ENCODE measurements around the gene HTR3B. TPM values are rescaled to one million over a fixed set of nuclear protein-coding genes. Genes with fewer than 3 reads are reported as not detected.

Gene HTR3B
- total and polyA plus RNA-seq, 2 of the 4 experiments (the other 2 are of a cell fraction), result not detected

- Histone ChIP-seq H3K27me3 (ENCODE audit: control insufficient read depth, insufficient read depth, low read length) (peaks cover 2% of the 10 kb centered on the region; the same call in 1 of the 2 replicates), H3K4me3 (ENCODE audit: insufficient read depth, low read depth, low read length) (no peak overlapping the region), H2AK5ac (ENCODE audit: low read depth, low read length) (no peak overlapping the region), H3K9me1 (ENCODE audit: insufficient read depth, low read length) (no peaks in the 10 kb centered on the region), H3K9me3 (ENCODE audit: control insufficient read depth, insufficient read depth, low read length) (no peaks in the 10 kb centered on the region), H2AFZ (replicated peaks; ENCODE audit: low read length, poor library complexity) (no peak overlapping the region), H4K5ac (ENCODE audit: low read depth, low read length) (no peak overlapping the region), H3K27ac (ENCODE audit: insufficient read depth, low read length) (no peak overlapping the region), H3K23ac (ENCODE audit: low read depth, low read length) (no peak overlapping the region), H4K91ac (ENCODE audit: insufficient read depth, low read depth, low read length) (no peak overlapping the region), H2BK20ac (ENCODE audit: low read depth, low read length) (no peak overlapping the region), H3K79me1 (ENCODE audit: low read depth in 1 of 2, low read length in 2 of 2) (no peaks in the 10 kb centered on the region), H3K4me2 (ENCODE audit: low read depth, low read length) (no peak overlapping the region), H3K56ac (ENCODE audit: extremely low read depth, insufficient read depth, low read length) (no peak overlapping the region), H3K9ac (ENCODE audit: low read depth, low read length) (no peak overlapping the region), H3K36me3 (ENCODE audit: control insufficient read depth, insufficient read depth, low read length) (no peaks in the 10 kb centered on the region), H4K8ac (ENCODE audit: low read depth in 2 of 2, low read length in 2 of 2) (no peak overlapping the region), H4K20me1 (ENCODE audit: insufficient read depth, low read length) (no peaks in the 10 kb centered on the region), H3K4ac (ENCODE audit: low read depth, low read length) (no peak overlapping the region), H3K4me1 (ENCODE audit: control insufficient read depth, insufficient read depth, low read length) (no peaks in the 10 kb centered on the region), H3K18ac (ENCODE audit: low read depth, low read length) (no peak overlapping the region), H2BK15ac (ENCODE audit: low read depth, low read length) (no peak overlapping the region), H2BK5ac (ENCODE audit: low read depth, low read length, poor library complexity, severe bottlenecking) (no peak overlapping the region), H2AK9ac (replicated peaks; ENCODE audit: low read depth, low read length, poor library complexity) (no peak overlapping the region), H3K14ac (replicated peaks; ENCODE audit: low read depth, low read length) (no peak overlapping the region), H2BK120ac (ENCODE audit: low read depth, low read length) (no peak overlapping the region)
- DNase-seq (no peak), ATAC-seq (ENCODE audit: low read depth) (no peak)
- BruUV-seq (replicated peaks), result no TSS peak
- intact Hi-C loops (cut with micrococcal nuclease), result no loop called here
- no CpG with 5 or more reads among the region's 1 CpG for WGBS, 2 experiments (ENCODE audit: extremely low coverage in 2 of 2, insufficient read length in 1 of 2)
- dilution Hi-C loops (cut with HindIII; ENCODE audit: low sequenced_read_pairs, unreplicated experiment), result no loop called here
- in situ Hi-C loops (cut with MboI; ENCODE audit: low sequenced_read_pairs), result no loop called here
- ChIA-PET CTCF (no interaction called here), POLR2A (ENCODE audit: unreplicated experiment) (no interaction called here)
- no peak for TF ChIP-seq BHLHE40 (IDR thresholded peaks at IDR 0.05; ENCODE audit: low read depth, low read length)
- TF ChIP-seq USF2 (IDR thresholded peaks at IDR 0.05; ENCODE audit: low read depth, low read length), result no peak
- no peak for TF ChIP-seq CTCF (conservative IDR thresholded peaks at IDR 0.05; ENCODE audit: low read depth, low read length)
- TF ChIP-seq FOS (IDR thresholded peaks at IDR 0.05; ENCODE audit: low read depth, low read length), result no peak
- TF ChIP-seq SMC3 (IDR thresholded peaks at IDR 0.05; ENCODE audit: low read depth, low read length), result no peak
- TF ChIP-seq MAZ (IDR thresholded peaks at IDR 0.05; ENCODE audit: borderline replicate concordance, low read depth, low read length), result no peak
- no peak for TF ChIP-seq CHD1 (IDR thresholded peaks at IDR 0.05; ENCODE audit: low read depth, low read length)
- no peak for TF ChIP-seq MXI1 (IDR thresholded peaks at IDR 0.05; ENCODE audit: borderline replicate concordance, low read depth, low read length)
- no peak for TF ChIP-seq POLR2A (IDR thresholded peaks at IDR 0.05; ENCODE audit: low read depth, low read length)
- no peak for TF ChIP-seq MAFK (IDR thresholded peaks at IDR 0.05; ENCODE audit: low read depth, low read length)
- TF ChIP-seq CEBPB (IDR thresholded peaks at IDR 0.05; ENCODE audit: low read depth, low read length), result no peak
- TF ChIP-seq RFX5 (IDR thresholded peaks at IDR 0.05; ENCODE audit: low read depth, low read length), result no peak
- no peak for TF ChIP-seq NFE2L2 (IDR thresholded peaks at IDR 0.05; ENCODE audit: low read depth, low read length)
- no peak for TF ChIP-seq RAD21 (IDR thresholded peaks at IDR 0.05; ENCODE audit: low read length)
- TF ChIP-seq RCOR1 (IDR thresholded peaks at IDR 0.05; ENCODE audit: insufficient replicate concordance, low read length), result no peak
- TF ChIP-seq ELK1 (IDR thresholded peaks at IDR 0.05; ENCODE audit: borderline replicate concordance, low read depth, low read length), result no peak
Measured at GRCh38 chr11:113979431-113979830, 74.8 kb downstream of the HTR3B start.
